Endodermal cell (in vitro differentiated cells): Measurements from ENCODE around the gene MAP6. TPM values are rescaled to one million over a fixed set of nuclear protein-coding genes. Genes with fewer than 3 reads are reported as not detected.

Experiments
- DNase-seq: peaks from one replicate; pipeline ENCODE4 v3.0.0-alpha.2; 2017
- H3K27ac ChIP-seq: 2 replicates; pipeline ENCODE4 v1.5.1; 2013; ENCODE audit warnings: mild to moderate bottlenecking, low read depth, low read length, moderate library complexity
- H3K27me3 ChIP-seq: 2 replicates; pipeline ENCODE4 v1.6.1; 2013; ENCODE audit warnings: mild to moderate bottlenecking, low read length, moderate library complexity; ENCODE audit not compliant: insufficient read depth, control insufficient read depth, poor library complexity, severe bottlenecking
- H3K36me3 ChIP-seq: 2 replicates; pipeline ENCODE4 v1.7.0; 2013; ENCODE audit warnings: mild to moderate bottlenecking, low read length, moderate library complexity; ENCODE audit not compliant: control insufficient read depth, insufficient read depth
- H3K4me1 ChIP-seq: one replicate; pipeline ENCODE4 v1.7.0; 2013; ENCODE audit warnings: low read length; ENCODE audit not compliant: control insufficient read depth, insufficient read depth
- H3K4me3 ChIP-seq: 2 replicates; pipeline ENCODE4 v1.5.1; 2013; ENCODE audit warnings: mild to moderate bottlenecking, low read length, moderate library complexity
- H3K9ac ChIP-seq: 2 replicates; pipeline ENCODE4 v1.6.1; 2013; ENCODE audit warnings: mild to moderate bottlenecking, low read length, moderate library complexity; ENCODE audit not compliant: poor library complexity, severe bottlenecking; ENCODE audit errors: extremely low read depth
- H3K9me3 ChIP-seq: 2 replicates; pipeline ENCODE4 v1.6.1; 2013; ENCODE audit warnings: mild to moderate bottlenecking, low read length, moderate library complexity; ENCODE audit not compliant: control insufficient read depth
- H3K27ac Mint-ChIP-seq: 2 replicates; pipeline ENCODE4 v1.8.0; 2020; ENCODE audit warnings: mixed read lengths
- H3K27me3 Mint-ChIP-seq: 2 replicates; pipeline ENCODE4 v1.8.0; 2021; ENCODE audit warnings: mild to moderate bottlenecking, mixed read lengths; ENCODE audit not compliant: insufficient read depth
- H3K36me3 Mint-ChIP-seq: 2 replicates; pipeline ENCODE4 v1.8.0; 2020; ENCODE audit warnings: low read depth, mixed read lengths
- H3K4me1 Mint-ChIP-seq: 2 replicates; pipeline ENCODE4 v1.8.0; 2020; ENCODE audit warnings: mixed read lengths
- H3K4me3 Mint-ChIP-seq: 2 replicates; pipeline ENCODE4 v1.8.0; 2020; ENCODE audit warnings: mild to moderate bottlenecking, moderate library complexity, mixed read lengths
- H3K9me3 Mint-ChIP-seq: 2 replicates; pipeline ENCODE4 v1.8.0; 2020; ENCODE audit warnings: mild to moderate bottlenecking, mixed read lengths
- CTCF ChIP-seq: fragments of 200-600 bp; sonication (generic); conservative IDR thresholded peaks from 2 replicates; pipeline ENCODE4 v1.5.0; 2021; ENCODE audit warnings: antibody characterized with exemption, mild to moderate bottlenecking
- WGBS, 2 experiments: methylation state at CpG; one replicate each; pipeline versions ENCODE4 v1.1.5 to v1.1.7; 2013; ENCODE audit warnings: missing lambda C conversion rate in 2 of 2, mixed read lengths in 1 of 2; ENCODE audit not compliant: insufficient coverage in 1 of 2, insufficient read length in 1 of 2; 5-methylcytosine and 5-hydroxymethylcytosine counted together
- total RNA-seq, 2 donors: library from RNA; stranded (reverse); fragmentation: NEBNext Ultra II Directional in 1 of 2; extraction: Animal tissue kit (Norgen Biotek cat#: 25700) in 1 of 2; gene quantifications; 2 replicates in 1 of 2; 3 replicates in 1 of 2; pipeline ENCODE4 v1.2.1, GENCODE V29; 2021

The MAP6 gene
- total RNA-seq, 2 donors from 2014 or later = 1.9 to 4.2 TPM

- no peak overlapping the region for H3K27ac ChIP-seq
- H3K36me3 ChIP-seq = no peaks in the 10 kb centered on the region
- H3K9me3 ChIP-seq = peaks cover 14% of the 10 kb centered on the region
- no peaks in the 10 kb centered on the region for H3K4me1 ChIP-seq
- Mint-ChIP-seq H3K4me1 (no peaks in the 10 kb centered on the region), H3K27me3 (peaks cover 30% of the 10 kb centered on the region), H3K4me3 (no peak overlapping the region), H3K27ac (no peak overlapping the region), H3K9me3 (peaks cover 23% of the 10 kb centered on the region), H3K36me3 (peaks cover 2% of the 10 kb centered on the region)
- H3K9ac ChIP-seq = no peak overlapping the region
- H3K27me3 ChIP-seq = no peaks in the 10 kb centered on the region
- no peak overlapping the region for H3K4me3 ChIP-seq
- 93 to 100% methylated on average over 2 to 3 of the region's 3 CpGs for WGBS, 2 experiments
- no peak for DNase-seq
- TF ChIP-seq CTCF = no peak
Measured at GRCh38 chr11:75705541-75705940, 36.7 kb upstream of the MAP6 start.

GRCh38 chr11:75703695-75704237 lies 34.9 kb upstream of the MAP6 start:
- H3K9me3 ChIP-seq = peaks cover 11% of the 10 kb centered on the region
- Mint-ChIP-seq H3K9me3 (peaks cover 22% of the 10 kb centered on the region), H3K27me3 (peaks cover 37% of the 10 kb centered on the region), H3K4me3 (no peak overlapping the region), H3K36me3 (peaks cover 2% of the 10 kb centered on the region), H3K27ac (no peak overlapping the region), H3K4me1 (no peaks in the 10 kb centered on the region)
- 79 to 84% methylated on average over 4 to 7 of the region's 7 CpGs for WGBS, 2 experiments
- H3K9ac ChIP-seq = no peak overlapping the region
- no peak for DNase-seq
- no peak overlapping the region for H3K27ac ChIP-seq
- no peak for TF ChIP-seq CTCF
- H3K4me1 ChIP-seq = no peaks in the 10 kb centered on the region
- no peak overlapping the region for H3K4me3 ChIP-seq
- H3K27me3 ChIP-seq = no peaks in the 10 kb centered on the region
- H3K36me3 ChIP-seq = no peaks in the 10 kb centered on the region

- H3K27ac ChIP-seq = no peak overlapping the region
- no peak overlapping the region for H3K9ac ChIP-seq
- no peaks in the 10 kb centered on the region for H3K36me3 ChIP-seq
- no peaks in the 10 kb centered on the region for H3K9me3 ChIP-seq
- no peaks in the 10 kb centered on the region for H3K9me3 Mint-ChIP-seq
- H3K27me3 Mint-ChIP-seq = peaks cover 31% of the 10 kb centered on the region
- no peaks in the 10 kb centered on the region for H3K27me3 ChIP-seq
- H3K4me3 ChIP-seq = no peak overlapping the region
- H3K36me3 Mint-ChIP-seq = no peaks in the 10 kb centered on the region
- no peak overlapping the region for H3K4me3 Mint-ChIP-seq
- no peak for DNase-seq
- TF ChIP-seq CTCF = no peak
- no peak overlapping the region for H3K27ac Mint-ChIP-seq
- peaks cover 3% of the 10 kb centered on the region for H3K4me1 ChIP-seq
- 89 to 100% methylated on average over 2 of the region's 2 CpGs for WGBS, 2 experiments
- peaks cover 8% of the 10 kb centered on the region for H3K4me1 Mint-ChIP-seq
Measured at GRCh38 chr11:75700940-75701339, 32.1 kb upstream of the MAP6 start.
